Amniotic stem cell (primary cell): Measurements from ENCODE around the gene EFNB2.

ENCODE experiments used
- DNase-seq: peaks from one replicate; lab custom pipeline; 2025; lab: John Stamatoyannopoulos, UW

Gene EFNB2

DNA sequence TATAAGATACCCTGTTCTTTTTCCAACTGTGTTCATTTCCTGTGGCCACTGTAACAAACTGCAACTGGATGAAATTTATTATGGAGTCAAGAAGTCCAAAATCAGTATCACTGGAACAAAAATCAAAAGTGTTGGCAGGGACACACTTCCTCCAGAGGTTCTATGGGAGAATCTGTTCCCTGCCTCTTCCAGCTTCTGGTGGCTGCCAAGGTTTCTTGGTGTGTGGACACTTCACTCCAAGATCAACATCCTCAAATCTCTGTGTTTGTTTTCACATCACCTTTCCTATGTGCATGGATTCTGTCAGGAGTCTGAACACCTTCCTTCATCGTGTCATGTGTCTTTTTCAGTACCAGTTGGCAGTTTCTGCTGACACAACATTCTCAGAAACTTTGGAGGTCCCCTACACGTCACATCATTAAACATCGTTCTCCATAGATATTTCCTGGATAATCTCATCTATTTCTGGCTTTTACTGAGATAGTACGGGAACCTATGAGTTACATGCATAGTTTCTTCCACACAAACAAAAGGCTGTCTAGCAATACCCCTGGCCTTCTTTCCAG lies 15.2 kb upstream of the EFNB2 start:
- DNase-seq = no peak

DNA sequence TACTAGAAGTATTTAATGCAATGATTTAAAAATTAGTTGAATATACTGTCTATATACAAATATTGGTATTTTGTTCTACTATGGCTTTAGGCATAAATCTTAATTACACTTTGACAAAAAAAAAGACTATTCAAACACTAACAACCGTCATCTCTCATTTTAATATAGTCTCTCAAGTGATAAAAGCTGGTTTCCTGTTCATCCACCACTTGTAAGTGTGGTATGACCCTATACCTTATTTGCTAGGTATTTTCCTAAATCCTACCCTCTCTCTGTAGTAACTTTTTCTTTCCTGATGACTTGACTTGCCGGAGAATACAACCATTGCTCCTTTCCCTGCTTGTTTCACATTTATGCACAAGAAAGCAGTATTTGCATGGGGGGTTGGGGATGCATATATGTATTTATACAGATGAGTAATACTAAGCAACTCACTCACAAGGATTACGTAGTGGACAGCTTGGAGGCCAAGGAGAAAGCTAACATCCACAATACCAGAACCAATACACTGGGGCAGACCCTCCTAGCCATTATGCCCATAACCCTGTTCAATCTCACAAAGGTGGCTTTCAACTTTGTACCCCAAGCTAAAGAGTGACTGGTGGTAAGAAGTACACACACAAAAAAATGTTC lies 12.7 kb upstream of the EFNB2 start:
- no peak for DNase-seq

DNA sequence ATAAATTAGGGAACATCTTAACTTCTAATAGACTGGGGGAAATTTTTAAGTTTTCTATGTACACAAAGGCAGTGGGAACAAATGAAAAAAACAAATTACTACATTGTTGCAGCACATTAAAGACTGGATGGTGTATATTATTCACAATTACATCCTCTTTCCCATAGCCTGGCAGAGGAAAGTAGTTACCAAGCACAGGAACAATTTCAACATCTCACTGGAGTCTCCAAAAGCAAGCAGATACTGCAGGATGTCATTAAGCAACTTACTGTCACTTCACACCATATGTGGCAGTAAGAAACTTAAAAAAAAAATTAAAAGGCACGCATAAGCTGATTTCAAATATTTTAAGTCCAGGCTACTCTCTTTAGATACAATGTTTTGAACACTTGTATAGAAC lies 6.4 kb upstream of the EFNB2 start:
- no peak for DNase-seq

GRCh38 chr13:106540613-106541012 lies 5.2 kb upstream of the EFNB2 start:
- no peak for DNase-seq

GRCh38 chr13:106537521-106537920 lies 2.1 kb upstream of the EFNB2 start:
- DNase-seq = no peak

- DNase-seq = peak; percentile 81
Measured at GRCh38 chr13:106536244-106537034, 977 bp upstream of the EFNB2 start.

- DNase-seq = no peak
Measured at GRCh38 chr13:106534639-106535551, 567 bp downstream of the EFNB2 start.

DNA sequence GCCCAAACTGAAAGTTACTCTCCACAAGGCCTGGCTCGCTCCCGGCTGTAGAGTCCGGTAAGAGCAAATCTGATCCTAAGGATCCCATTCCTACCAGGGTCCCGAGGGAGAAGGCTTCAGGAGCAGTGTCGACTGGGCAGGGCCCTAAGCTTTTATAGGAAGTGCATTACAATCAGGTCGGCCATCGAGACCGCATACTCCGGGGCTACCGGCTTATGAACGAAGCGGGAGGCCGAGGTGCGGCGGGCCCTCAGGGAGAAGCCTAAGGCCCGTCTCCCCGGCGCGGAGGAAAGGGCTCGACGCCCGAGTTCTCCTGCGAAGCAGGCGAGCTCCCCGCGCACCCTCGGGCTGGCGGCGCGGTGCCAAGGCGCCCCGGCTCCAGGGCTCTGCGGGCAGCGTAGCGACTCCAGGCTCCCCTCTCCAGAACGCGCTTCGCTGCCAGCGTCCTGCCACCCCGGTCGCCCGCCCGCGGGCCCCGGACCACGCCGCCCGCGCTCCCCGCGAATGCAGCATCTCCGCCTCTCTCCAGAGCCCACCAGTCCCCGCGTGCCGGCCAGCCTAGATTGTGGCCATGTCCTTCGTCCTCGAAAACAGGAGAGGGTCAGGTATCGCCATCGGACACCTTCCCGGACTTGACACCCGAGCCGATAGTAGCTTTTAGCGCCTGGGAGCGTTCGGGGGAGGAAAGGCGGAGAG lies 1.4 kb downstream of the EFNB2 start:
- DNase-seq = peak; percentile 44

DNA sequence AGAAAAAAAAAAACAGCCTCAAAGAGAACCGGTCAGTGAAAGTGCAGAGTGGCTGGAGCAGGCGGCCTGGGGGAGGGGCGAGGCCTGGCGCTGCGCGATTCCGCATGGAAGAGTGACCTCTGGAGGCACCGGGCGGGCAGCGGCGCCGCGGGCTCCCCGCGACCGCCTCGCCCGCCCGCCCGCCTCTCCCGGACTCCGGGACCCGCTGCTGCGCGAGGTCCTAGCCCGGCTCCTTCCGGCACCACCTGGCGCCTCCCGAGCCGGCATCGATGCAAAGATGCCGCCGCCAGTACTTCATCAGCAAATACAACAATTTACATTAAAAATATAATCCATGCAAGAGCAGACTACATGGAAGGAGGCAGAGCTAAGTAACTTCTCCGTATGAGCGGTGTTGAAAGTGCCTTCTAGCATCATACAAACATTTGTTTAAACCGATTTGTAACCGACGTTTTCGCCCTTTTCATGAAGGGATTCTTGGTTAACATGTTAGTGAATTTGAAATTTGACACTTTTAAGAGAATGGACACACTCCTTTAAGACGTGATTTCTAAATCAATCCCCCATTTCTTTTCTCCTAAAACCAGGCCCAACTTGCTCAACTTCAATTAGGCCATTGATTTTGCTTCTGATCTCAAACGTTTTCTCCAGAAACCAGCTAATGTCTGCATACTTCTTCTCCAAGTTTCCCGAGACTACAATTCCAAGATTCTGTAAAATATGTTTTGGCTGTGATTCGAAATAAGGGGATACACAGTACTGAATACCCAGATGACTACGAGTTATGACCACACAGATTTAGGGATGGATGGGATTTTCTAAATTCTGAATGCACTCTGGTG lies 2.1 kb downstream of the EFNB2 start:
- DNase-seq = peak; percentile 42

DNA sequence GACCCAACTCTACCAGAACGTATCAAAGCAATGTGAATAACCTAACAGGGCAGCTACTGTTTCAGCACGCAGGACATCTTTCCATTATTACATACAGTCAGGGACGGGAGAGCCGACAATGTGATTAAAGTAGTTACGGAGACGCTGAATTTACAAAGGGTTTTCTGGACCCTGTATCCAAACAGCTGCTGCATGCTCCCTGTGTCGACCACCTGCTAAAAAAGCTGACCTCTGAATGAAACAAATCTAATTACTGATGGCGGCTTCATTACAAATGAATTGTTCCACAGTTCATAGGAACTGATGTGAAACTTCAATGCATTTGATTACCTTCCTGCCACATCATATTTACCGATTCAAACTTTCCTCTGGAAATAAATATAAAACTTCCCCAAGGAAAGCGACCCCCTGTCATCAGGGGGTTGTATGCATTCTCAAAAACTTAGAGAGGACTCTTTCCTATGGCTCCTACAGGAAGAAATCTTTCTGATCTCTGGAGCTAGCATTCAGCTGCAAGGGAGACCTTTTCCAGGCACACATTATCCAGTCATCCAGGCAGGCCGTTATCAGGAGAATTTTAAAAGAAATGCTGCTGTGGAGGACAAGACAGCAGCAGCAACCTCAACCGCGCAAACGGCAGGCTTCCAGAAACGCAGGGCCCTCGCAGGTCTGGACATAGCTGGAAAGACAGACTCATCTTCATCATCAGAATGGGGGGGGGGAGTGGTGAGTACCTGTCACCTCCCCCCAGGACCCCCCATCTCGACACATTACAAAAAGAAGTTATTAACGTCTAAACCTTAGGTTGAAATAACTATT lies 3.1 kb downstream of the EFNB2 start:
- DNase-seq = no peak

- DNase-seq = no peak
Measured at GRCh38 chr13:106530980-106531481, 4.4 kb downstream of the EFNB2 start.

GRCh38 chr13:106530171-106530851 lies 5.2 kb downstream of the EFNB2 start:
- no peak for DNase-seq

- no peak for DNase-seq
Measured at GRCh38 chr13:106529415-106530170, 5.9 kb downstream of the EFNB2 start.

- DNase-seq = no peak
Measured at GRCh38 chr13:106528718-106529414, 6.6 kb downstream of the EFNB2 start.

GRCh38 chr13:106527826-106528225 lies 7.6 kb downstream of the EFNB2 start:
- DNase-seq = no peak

- no peak for DNase-seq
Measured at GRCh38 chr13:106527445-106527801, 8.0 kb downstream of the EFNB2 start.

GRCh38 chr13:106526738-106527444 lies 8.6 kb downstream of the EFNB2 start:
- DNase-seq = no peak
